ENCODE results near the gene KIF5A. TPM values are rescaled to one million over a fixed set of nuclear protein-coding genes. Genes with fewer than 3 reads are reported as not detected.
"Not testable (repeated sequence)": the region's sequence is repeated elsewhere in the genome, so short reads cannot be mapped to it uniquely, and the experiment has no call there.

KIF5A gene
- polyA plus RNA-seq, 5 donors, result 4.6 to 6.1 (median 5.1) TPM

DNA sequence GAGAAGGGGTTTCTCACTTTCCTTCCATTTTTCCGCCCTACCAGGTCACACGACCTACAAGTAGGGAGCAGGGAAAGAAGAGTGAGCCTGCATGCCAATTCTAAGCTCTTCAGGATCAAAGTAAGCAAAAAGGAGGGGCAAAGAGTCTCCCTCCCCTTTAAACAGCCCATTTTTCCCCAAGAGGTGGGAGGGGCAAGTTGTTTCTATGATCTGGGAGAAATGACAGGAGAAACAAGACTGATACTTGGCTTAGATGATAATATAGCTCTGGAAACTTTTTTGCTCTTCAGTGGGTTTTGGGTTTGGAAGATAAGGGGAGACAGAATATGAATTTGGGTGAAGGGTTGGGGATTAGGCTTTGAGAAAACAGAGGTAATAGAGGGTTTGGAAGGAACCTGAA is 56.6 kb downstream of the KIF5A start:
- DNase-seq, result no peak

DNA sequence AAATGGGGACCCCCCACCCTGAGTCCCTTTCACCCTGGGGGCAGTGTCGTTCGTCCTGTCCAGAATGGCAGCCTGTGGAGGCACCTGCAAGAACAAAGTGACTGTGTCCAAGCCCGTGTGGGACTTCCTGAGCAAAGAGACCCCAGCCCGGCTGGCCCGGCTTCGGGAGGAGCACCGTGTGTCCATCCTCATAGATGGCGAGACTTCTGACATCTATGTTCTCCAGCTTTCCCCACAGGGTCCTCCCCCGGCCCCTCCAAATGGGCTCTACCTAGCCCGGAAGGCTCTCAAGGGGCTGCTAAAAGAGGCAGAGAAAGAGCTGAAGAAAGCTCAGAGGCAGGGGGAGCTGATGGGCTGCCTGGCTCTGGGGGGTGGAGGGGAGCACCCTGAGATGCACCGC is 57.0 kb downstream of the KIF5A start:
- no peak for DNase-seq

DNA sequence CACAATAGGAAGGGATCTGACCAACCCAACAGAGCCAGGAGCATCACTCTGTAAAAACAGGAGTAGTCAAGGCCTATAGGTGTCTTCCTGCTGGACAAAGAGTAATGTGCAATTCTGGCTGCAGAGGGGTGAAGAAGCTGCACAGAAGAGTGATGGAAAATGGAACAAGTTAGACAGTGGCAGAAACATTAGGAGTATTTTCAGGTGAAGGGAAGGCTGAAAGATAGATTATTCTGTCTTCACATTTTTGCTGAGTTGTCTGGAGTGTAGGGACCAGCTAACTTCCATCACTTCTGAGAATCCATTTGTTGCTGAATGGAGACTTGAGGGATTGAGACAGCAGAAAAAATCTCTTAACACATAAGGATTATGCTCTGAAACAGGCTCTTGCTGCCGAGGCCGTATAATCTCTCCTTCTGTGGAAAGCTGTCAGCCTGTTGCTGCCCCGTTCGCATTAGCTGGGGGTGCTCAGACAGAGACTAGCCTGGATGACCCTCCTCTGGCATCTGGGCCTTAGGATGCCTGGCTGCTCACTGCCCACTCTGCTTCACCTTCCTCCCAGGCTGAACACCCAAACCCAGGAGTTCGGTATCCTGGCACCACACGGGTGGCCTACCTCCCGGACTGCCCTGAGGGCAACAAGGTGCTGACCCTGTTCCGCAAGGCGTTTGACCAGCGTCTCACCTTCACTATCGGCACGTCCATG is 58.3 kb downstream of the KIF5A start:
- DNase-seq, result no peak

GRCh38 chr12:57609101-57609780 is 59.4 kb downstream of the KIF5A start:
- no peak for DNase-seq

- peak in 1 of 2 donors; percentile 36 for DNase-seq
Observed at GRCh38 chr12:57609781-57610553, 60.1 kb downstream of the KIF5A start.

- DNase-seq, result peak in 1 of 2 donors; percentile 41
Observed at GRCh38 chr12:57610554-57611107, 60.8 kb downstream of the KIF5A start.

GRCh38 chr12:57611108-57611826 is 61.4 kb downstream of the KIF5A start, which contains the start of gene ARHGEF25:
Gene ARHGEF25 (plus strand): TSS chr12:57611435. CDS start chr12:57611895, 460 bp downstream.
- DNase-seq, result peak; percentile 73 to 78

- no peak for DNase-seq
Observed at GRCh38 chr12:57611827-57612710, 62.2 kb downstream of the KIF5A start.

GRCh38 chr12:57612711-57613426 is 63.0 kb downstream of the KIF5A start:
- no peak for DNase-seq

DNA sequence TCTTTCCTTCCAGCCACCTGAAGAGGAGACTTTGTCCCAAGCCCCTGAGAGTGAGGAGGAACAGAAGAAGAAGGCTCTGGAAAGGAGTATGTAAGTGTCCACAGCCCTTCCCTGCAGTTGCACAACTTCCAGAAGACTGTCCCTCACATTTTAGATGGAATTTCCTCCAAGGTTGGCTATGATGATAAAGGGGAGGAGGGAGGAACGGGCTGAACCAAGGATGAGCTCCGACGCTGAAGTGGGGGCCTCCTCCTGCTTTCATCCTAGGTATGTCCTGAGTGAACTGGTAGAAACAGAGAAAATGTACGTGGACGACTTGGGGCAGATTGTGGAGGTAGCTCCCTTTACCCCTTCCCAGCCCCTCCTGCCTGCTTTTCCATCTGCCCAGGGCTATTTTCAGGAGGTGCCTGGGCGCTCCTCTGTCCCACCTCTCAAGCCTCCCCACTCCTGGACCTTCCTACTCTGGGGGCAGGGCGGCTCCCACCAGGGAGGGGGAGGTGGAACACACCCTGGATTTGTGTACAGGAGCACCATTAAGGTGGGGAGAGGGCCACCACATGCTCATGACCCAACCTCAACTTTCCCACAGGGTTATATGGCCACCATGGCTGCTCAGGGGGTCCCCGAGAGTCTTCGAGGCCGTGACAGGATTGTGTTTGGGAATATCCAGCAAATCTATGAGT is 63.7 kb downstream of the KIF5A start:
- DNase-seq, result no peak

DNA sequence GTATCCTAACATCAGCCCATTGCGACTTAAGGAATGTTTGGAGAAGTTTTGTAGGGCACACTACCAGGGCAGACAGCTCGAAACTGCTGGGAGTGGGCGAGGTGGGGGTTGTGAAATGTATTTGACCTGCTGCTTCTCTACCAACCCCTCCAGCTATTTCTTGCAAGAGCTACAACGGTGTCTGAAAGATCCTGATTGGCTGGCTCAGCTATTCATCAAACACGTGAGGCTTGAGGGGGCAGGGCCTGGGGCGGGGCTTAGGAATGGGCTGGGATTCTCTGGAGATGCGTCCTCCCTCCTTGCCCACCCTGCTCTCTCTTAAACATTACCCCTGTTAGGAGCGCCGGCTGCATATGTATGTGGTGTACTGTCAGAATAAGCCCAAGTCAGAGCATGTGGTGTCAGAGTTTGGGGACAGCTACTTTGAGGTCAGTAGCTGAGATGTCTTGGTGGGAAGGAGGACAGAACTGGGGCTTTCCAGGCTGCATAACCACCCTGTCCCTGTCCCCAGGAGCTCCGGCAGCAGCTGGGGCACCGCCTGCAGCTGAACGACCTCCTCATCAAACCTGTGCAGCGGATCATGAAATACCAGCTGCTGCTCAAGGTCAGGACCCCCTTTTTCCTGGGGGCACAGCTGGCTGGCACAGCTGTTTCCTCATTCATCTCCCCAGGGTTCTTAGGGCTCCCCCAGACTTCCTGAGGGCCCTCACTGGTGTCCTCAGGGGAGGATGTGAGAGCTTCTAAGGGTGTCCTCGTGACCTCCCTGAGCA is 64.5 kb downstream of the KIF5A start:
- DNase-seq, result no peak

DNA sequence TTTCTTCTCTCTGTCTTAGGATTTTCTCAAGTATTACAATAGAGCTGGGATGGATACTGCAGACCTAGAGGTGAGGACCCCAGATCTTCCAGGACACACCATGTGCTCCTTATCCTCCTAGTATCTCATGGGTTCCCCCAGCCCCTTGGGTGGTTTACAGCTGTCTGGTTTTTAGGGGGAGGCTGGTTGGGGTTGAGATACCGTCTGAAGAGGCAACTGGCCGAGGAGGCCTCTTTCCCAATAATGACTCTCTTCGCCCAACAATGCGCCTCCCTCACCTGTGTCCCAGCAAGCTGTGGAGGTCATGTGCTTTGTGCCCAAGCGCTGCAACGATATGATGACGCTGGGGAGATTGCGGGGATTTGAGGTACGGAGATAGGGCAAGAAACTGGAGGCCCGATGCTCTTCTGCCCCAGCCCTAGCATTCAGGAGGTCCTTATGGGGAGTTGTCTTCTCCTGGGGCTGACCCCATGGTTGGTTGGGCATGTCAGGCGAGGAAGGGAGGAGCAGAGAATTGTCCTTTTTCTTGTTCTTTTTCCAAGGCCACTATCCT is 65.2 kb downstream of the KIF5A start:
- DNase-seq, result no peak

GRCh38 chr12:57615637-57616036 is 65.8 kb downstream of the KIF5A start:
- DNase-seq, result no peak

- DNase-seq, result no peak
Observed at GRCh38 chr12:57616383-57617101, 66.7 kb downstream of the KIF5A start.

- no peak for DNase-seq
Observed at GRCh38 chr12:57617942-57618341, 68.1 kb downstream of the KIF5A start.

GRCh38 chr12:57618431-57618830 is 68.6 kb downstream of the KIF5A start:
- DNase-seq, result not testable (repeated sequence)

GRCh38 chr12:57618966-57619433 is 69.2 kb downstream of the KIF5A start:
- no peak for DNase-seq

Measured in right lung (tissue), 5 donors.